Chondrocyte (in vitro differentiated cells): ENCODE measurements around the gene XRCC1. TPM values are rescaled to one million over a fixed set of nuclear protein-coding genes. Genes with fewer than 3 reads are reported as not detected.

Experiments
- DNase-seq: peaks from one replicate; pipeline ENCODE4 v3.0.0; 2021; ENCODE audit warnings: mixed read lengths, low spot score
- H3K27ac Mint-ChIP-seq: one replicate; pipeline ENCODE4 v1.8.0; 2021; ENCODE audit warnings: mild to moderate bottlenecking, moderate library complexity, mixed read lengths; ENCODE audit not compliant: unreplicated experiment
- H3K27me3 Mint-ChIP-seq: 2 replicates; pipeline ENCODE4 v1.8.0; 2021; ENCODE audit warnings: low read depth, mixed read lengths
- H3K36me3 Mint-ChIP-seq: 2 replicates; pipeline ENCODE4 v1.8.0; 2021; ENCODE audit warnings: low read depth, mixed read lengths
- H3K4me1 Mint-ChIP-seq: 2 replicates; pipeline ENCODE4 v1.8.0; 2021; ENCODE audit warnings: low read depth, mild to moderate bottlenecking, mixed read lengths
- H3K4me3 Mint-ChIP-seq: one replicate; pipeline ENCODE4 v1.8.0; 2021; ENCODE audit warnings: mild to moderate bottlenecking, moderate library complexity, mixed read lengths; ENCODE audit not compliant: unreplicated experiment
- H3K9me3 Mint-ChIP-seq: 2 replicates; pipeline ENCODE4 v1.8.0; 2021; ENCODE audit warnings: low read depth, mixed read lengths
- CTCF ChIP-seq: fragments of 200-600 bp; sonication (generic); IDR thresholded peaks from 2 replicates; pipeline ENCODE4 v1.5.0; 2021; ENCODE audit warnings: antibody characterized with exemption, mild to moderate bottlenecking, moderate library complexity
- total RNA-seq: library from RNA; stranded (reverse); gene quantifications from 3 replicates; pipeline ENCODE4 v1.2.1, GENCODE V29; 2021

Gene XRCC1
- total RNA-seq, 1 donor from 2014 or later, result 30.5 TPM

GRCh38 chr19:43620061-43621001, 45.0 kb upstream of the XRCC1 start:
- Mint-ChIP-seq H3K4me1 (peaks cover 25% of the 10 kb centered on the region), H3K36me3 (no peaks in the 10 kb centered on the region), H3K4me3 (peak overlapping the region; percentile 95), H3K27ac (peak overlapping the region; percentile 98), H3K9me3 (no peaks in the 10 kb centered on the region), H3K27me3 (no peaks in the 10 kb centered on the region)
- no peak for DNase-seq
- no peak for TF ChIP-seq CTCF

- peak; percentile 9 for TF ChIP-seq CTCF
- no peak for DNase-seq
- Mint-ChIP-seq H3K4me3 (peak within 1 kb of the TSS; percentile 95), H3K36me3 (no peaks in the 10 kb centered on the region), H3K9me3 (no peaks in the 10 kb centered on the region), H3K27me3 (no peaks in the 10 kb centered on the region), H3K27ac (peak within 1 kb of the TSS; percentile 98), H3K4me1 (peaks cover 25% of the 10 kb centered on the region)
Observed at GRCh38 chr19:43619262-43620060, 44.1 kb upstream of the XRCC1 start, which contains the start of gene ZNF428. ZNF428 (minus strand) TSS chr19:43619629; CDS start chr19:43614304, 5,325 bp downstream.

- Mint-ChIP-seq H3K27me3 (no peaks in the 10 kb centered on the region), H3K27ac (peak overlapping the region; percentile 89), H3K36me3 (no peaks in the 10 kb centered on the region), H3K4me3 (peak overlapping the region; percentile 95), H3K9me3 (no peaks in the 10 kb centered on the region), H3K4me1 (peaks cover 25% of the 10 kb centered on the region)
- TF ChIP-seq CTCF, result no peak
- no peak for DNase-seq
Observed at GRCh38 chr19:43618921-43619261, 43.6 kb upstream of the XRCC1 start.

- Mint-ChIP-seq H3K4me3 (no peak overlapping the region), H3K27ac (peak overlapping the region; percentile 68), H3K27me3 (no peaks in the 10 kb centered on the region), H3K4me1 (peaks cover 25% of the 10 kb centered on the region), H3K9me3 (no peaks in the 10 kb centered on the region), H3K36me3 (peaks cover 16% of the 10 kb centered on the region)
- no peak for TF ChIP-seq CTCF
- DNase-seq, result no peak
Observed at GRCh38 chr19:43616954-43617353, 41.6 kb upstream of the XRCC1 start.

- no peak for TF ChIP-seq CTCF
- Mint-ChIP-seq H3K36me3 (peaks cover 20% of the 10 kb centered on the region), H3K9me3 (no peaks in the 10 kb centered on the region), H3K4me3 (no peak overlapping the region), H3K4me1 (peaks cover 25% of the 10 kb centered on the region), H3K27me3 (no peaks in the 10 kb centered on the region), H3K27ac (no peak overlapping the region)
- DNase-seq, result no peak
Observed at GRCh38 chr19:43616306-43616705, 41.0 kb upstream of the XRCC1 start.
